H1 (cell line): ENCODE results near the gene KLRB1. TPM values are rescaled to one million over a fixed set of nuclear protein-coding genes. Genes with fewer than 3 reads are reported as not detected.

Experiments
- CTCF ChIA-PET: fragments of 300-600 bp; sonication (Branson Sonifier 250); formaldehyde crosslinking; loops from one replicate; lab custom pipeline; 2021; ENCODE audit not compliant: partially characterized antibody; lab: Charles Lee
- POLR2A ChIA-PET: fragments of 300-600 bp; sonication (Branson Sonifier 250); formaldehyde crosslinking; loops from one replicate; lab custom pipeline; 2021; ENCODE audit warnings: inconsistent platforms; ENCODE audit not compliant: partially characterized antibody; lab: Charles Lee
- DNase-seq, 2 experiments: peaks; one replicate each; pipeline versions ENCODE4 v3.0.0 to v3.0.0-alpha.2; 2010 to 2022; ENCODE audit warnings: low spot score in 2 of 2, low read depth in 1 of 2, mixed read lengths in 1 of 2
- FAIRE-seq: peaks from 2 replicates; lab custom pipeline; 2011; peaks lifted over from hg19 to GRCh38; lab: Jason Lieb, UNC
- H2AFZ ChIP-seq: 2 replicates; pipeline ENCODE4 v1.8.1; 2012; ENCODE audit warnings: low read length, inconsistent platforms
- H2AK5ac ChIP-seq: 2 replicates; pipeline ENCODE4 v1.6.1; 2013; ENCODE audit warnings: low read depth, low read length
- H2BK120ac ChIP-seq: replicated peaks from 2 replicates; pipeline ENCODE3; 2013; ENCODE audit warnings: low read depth, low read length, inconsistent platforms
- H2BK12ac ChIP-seq: 2 replicates; pipeline ENCODE4 v1.6.1; 2013; ENCODE audit warnings: low read depth, low read length
- H2BK15ac ChIP-seq: 2 replicates; pipeline ENCODE4 v1.6.1; 2013; ENCODE audit warnings: low read length
- H2BK20ac ChIP-seq: 2 replicates; pipeline ENCODE4 v1.6.1; 2013; ENCODE audit warnings: low read length
- H2BK5ac ChIP-seq: 2 replicates; pipeline ENCODE4 v1.6.1; 2013; ENCODE audit warnings: low read depth, low read length
- H3K14ac ChIP-seq: 2 replicates; pipeline ENCODE4 v1.6.1; 2013; ENCODE audit warnings: inconsistent platforms; ENCODE audit not compliant: insufficient read length
- H3K18ac ChIP-seq: 2 replicates; pipeline ENCODE4 v1.6.1; 2013; ENCODE audit warnings: low read length; ENCODE audit errors: extremely low read depth
- H3K23ac ChIP-seq: 2 replicates; pipeline ENCODE4 v1.6.1; 2013; ENCODE audit warnings: inconsistent platforms; ENCODE audit not compliant: insufficient read length
- H3K23me2 ChIP-seq: 2 replicates; pipeline ENCODE4 v1.6.1; 2013; ENCODE audit warnings: low read depth, low read length
- H3K27ac ChIP-seq: 2 replicates; pipeline ENCODE4 v1.6.1; 2011; ENCODE audit warnings: low read depth, low read length, inconsistent platforms
- H3K27me3 ChIP-seq, 4 experiments: replicated peaks in 1 of 4; 1 replicate in 1 of 4; 2 replicates in 3 of 4; pipeline versions ENCODE4 v1.6.1 to v1.8.1; 2011 to 2013; ENCODE audit warnings: low read length in 3 of 4, mild to moderate bottlenecking in 3 of 4, inconsistent platforms in 2 of 4, mixed read lengths in 2 of 4, moderate library complexity in 1 of 4; ENCODE audit not compliant: control insufficient read depth in 3 of 4, insufficient read depth in 3 of 4; ENCODE audit errors: extremely low read depth in 1 of 4
- H3K36me3 ChIP-seq, 4 experiments: 2 replicates each; pipeline versions ENCODE4 v1.6.1 to v1.8.1; 2011 to 2013; ENCODE audit warnings: mild to moderate bottlenecking in 4 of 4, low read length in 3 of 4, moderate library complexity in 2 of 4, control low read depth in 1 of 4, inconsistent platforms in 1 of 4; ENCODE audit not compliant: insufficient read depth in 4 of 4, control insufficient read depth in 2 of 4
- H3K4ac ChIP-seq: replicated peaks from 2 replicates; pipeline ENCODE3; 2013; ENCODE audit warnings: low read length, low read depth, mixed read lengths, inconsistent platforms; ENCODE audit not compliant: insufficient read length
- H3K4me1 ChIP-seq, 4 experiments: replicated peaks in 1 of 4; 1 replicate in 1 of 4; 2 replicates in 3 of 4; pipeline versions ENCODE4 v1.6.1 to v1.8.1; 2011 to 2013; ENCODE audit warnings: low read length in 3 of 4, inconsistent platforms in 2 of 4, mixed read lengths in 1 of 4; ENCODE audit not compliant: insufficient read depth in 4 of 4, control insufficient read depth in 3 of 4
- H3K4me2 ChIP-seq, 2 experiments: 2 replicates each; pipeline versions ENCODE4 v1.6.1 to v1.8.1; 2011 to 2013; ENCODE audit warnings: low read depth in 2 of 2, low read length in 2 of 2, control low read depth in 1 of 2, inconsistent platforms in 1 of 2, mild to moderate bottlenecking in 1 of 2; ENCODE audit not compliant: insufficient read depth in 1 of 2
- H3K4me3 ChIP-seq, 4 experiments: fragments of 200-600, 300-600 bp in 1 of 4; sonication (generic), shearing (Covaris generic), sonication (Bioruptor Twin) in 1 of 4; 2 replicates each; pipeline versions ENCODE4 v1.5.1 to v1.8.1; 2011 to 2016; ENCODE audit warnings: low read length in 4 of 4, low read depth in 3 of 4, control low read depth in 2 of 4, inconsistent platforms in 2 of 4, mild to moderate bottlenecking in 2 of 4, mixed read lengths in 1 of 4, moderate library complexity in 1 of 4; ENCODE audit not compliant: insufficient read depth in 2 of 4; ENCODE audit errors: extremely low read depth in 1 of 4
- H3K56ac ChIP-seq: replicated peaks from 2 replicates; pipeline ENCODE3; 2013; ENCODE audit warnings: low read depth, mild to moderate bottlenecking, mixed read lengths, low read length, inconsistent platforms; ENCODE audit not compliant: insufficient read length
- H3K79me1 ChIP-seq: 2 replicates; pipeline ENCODE4 v1.6.1; 2013; ENCODE audit warnings: low read depth, low read length, control low read depth
- H3K79me2 ChIP-seq, 2 experiments: 2 replicates each; pipeline versions ENCODE4 v1.6.1 to v1.8.1; 2012 to 2013; ENCODE audit warnings: low read length in 2 of 2, mild to moderate bottlenecking in 2 of 2, inconsistent platforms in 1 of 2; ENCODE audit not compliant: insufficient read depth in 2 of 2, control insufficient read depth in 1 of 2
- H3K9ac ChIP-seq, 4 experiments: replicated peaks in 1 of 4; 1 replicate in 1 of 4; 2 replicates in 3 of 4; pipeline versions ENCODE4 v1.6.1 to v1.8.1; 2011 to 2013; ENCODE audit warnings: low read depth in 3 of 4, low read length in 3 of 4, control low read depth in 2 of 4, mild to moderate bottlenecking in 2 of 4, moderate library complexity in 2 of 4, inconsistent platforms in 1 of 4; ENCODE audit errors: extremely low read depth in 1 of 4
- H3K9me3 ChIP-seq, 2 experiments: 2 replicates each; pipeline versions ENCODE4 v1.6.1 to v1.8.1; 2012 to 2013; ENCODE audit warnings: mild to moderate bottlenecking in 2 of 2, moderate library complexity in 2 of 2, control low read depth in 1 of 2, inconsistent platforms in 1 of 2, low read depth in 1 of 2, low read length in 1 of 2, mixed read lengths in 1 of 2; ENCODE audit not compliant: insufficient read depth in 2 of 2
- H4K20me1 ChIP-seq, 2 experiments: replicated peaks in 1 of 2; 2 replicates each; pipeline versions ENCODE3 to v1.8.1; 2011 to 2013; ENCODE audit warnings: inconsistent platforms in 2 of 2, low read length in 2 of 2, mild to moderate bottlenecking in 1 of 2; ENCODE audit not compliant: insufficient read depth in 2 of 2, control insufficient read depth in 1 of 2
- H4K5ac ChIP-seq: 2 replicates; pipeline ENCODE4 v1.6.1; 2013; ENCODE audit warnings: low read length, low read depth, mixed read lengths, inconsistent platforms; ENCODE audit not compliant: insufficient read length
- H4K8ac ChIP-seq: 2 replicates; pipeline ENCODE4 v1.8.0; 2013; ENCODE audit warnings: mild to moderate bottlenecking, moderate library complexity, low read length, inconsistent platforms; ENCODE audit not compliant: insufficient read depth; ENCODE audit errors: extremely low read depth
- H4K91ac ChIP-seq: replicated peaks from 2 replicates; pipeline ENCODE3; 2013; ENCODE audit warnings: low read length, mixed read lengths, inconsistent platforms; ENCODE audit not compliant: insufficient read length
- CBX8 ChIP-seq: fragments of 300-800, 300-1000 bp; sonication (generic); IDR thresholded peaks from 2 replicates; pipeline ENCODE4 v1.7.1; 2016; ENCODE audit warnings: low read depth, low read length, borderline replicate concordance
- EGR1 ChIP-seq: IDR thresholded peaks from 2 replicates; pipeline ENCODE4 v1.6.1; 2011; ENCODE audit warnings: low read depth, low read length, borderline replicate concordance
- GTF2F1 ChIP-seq: IDR thresholded peaks from 2 replicates; pipeline ENCODE4 v1.6.1; 2012; ENCODE audit warnings: low read depth, low read length, improper control_type of control experiment, borderline replicate concordance
- HDAC6 ChIP-seq: IDR thresholded peaks from one replicate; pipeline ENCODE4 v1.7.1; 2012; ENCODE audit warnings: low read depth, mild to moderate bottlenecking, inconsistent platforms, low read length, moderate library complexity
- MAFK ChIP-seq: IDR thresholded peaks from 2 replicates; pipeline ENCODE4 v1.6.1; 2012; ENCODE audit warnings: low read depth, mild to moderate bottlenecking, improper control_type of control experiment, low read length
- POLR2A ChIP-seq, 2 experiments: IDR thresholded peaks; 1 replicate in 1 of 2; 2 replicates in 1 of 2; pipeline ENCODE4 v1.6.1; 2011; ENCODE audit warnings: low read depth in 2 of 2, low read length in 2 of 2, mild to moderate bottlenecking in 2 of 2; ENCODE audit errors: control extremely low read depth in 1 of 2
- POU5F1 ChIP-seq: IDR thresholded peaks from 2 replicates; pipeline ENCODE4 v1.6.1; 2011; ENCODE audit warnings: low read depth, mild to moderate bottlenecking, low read length, moderate library complexity
- RNF2 ChIP-seq: fragments of 200-900, 300-1000 bp; sonication (generic); IDR thresholded peaks from 2 replicates; pipeline ENCODE4 v1.7.1; 2016; ENCODE audit warnings: borderline replicate concordance, low read depth, mild to moderate bottlenecking, antibody characterized with exemption, low read length; ENCODE audit not compliant: poor library complexity, severe bottlenecking; ENCODE audit errors: missing control alignments
- SIRT6 ChIP-seq: IDR thresholded peaks from one replicate; pipeline ENCODE4 v1.7.1; 2012; ENCODE audit warnings: low read length, inconsistent platforms
- SP1 ChIP-seq: IDR thresholded peaks from 2 replicates; pipeline ENCODE4 v1.6.1; 2011; ENCODE audit warnings: low read depth, low read length
- TAF7 ChIP-seq: optimal IDR thresholded peaks from 2 replicates; pipeline ENCODE3; 2011; ENCODE audit warnings: low read depth, mild to moderate bottlenecking, inconsistent platforms, low read length, moderate library complexity, borderline replicate concordance
- ZNF274 ChIP-seq: IDR thresholded peaks from 2 replicates; pipeline ENCODE4 v1.7.0; 2012; ENCODE audit warnings: low read length, borderline replicate concordance; ENCODE audit errors: extremely low read depth
- WGBS, 2 experiments: shearing (Covaris generic) in 1 of 2; methylation state at CpG; one replicate each; pipeline versions ENCODE4 v1.1.6 to v1.1.7; 2013 to 2015; ENCODE audit warnings: low lambda C conversion rate in 2 of 2, mixed read lengths in 2 of 2, inconsistent platforms in 1 of 2, low coverage in 1 of 2, missing lambda C conversion rate in 1 of 2; ENCODE audit not compliant: insufficient replicate concordance in 2 of 2, insufficient coverage in 1 of 2, insufficient read length in 1 of 2; ENCODE audit errors: extremely low coverage in 1 of 2, missing lambda C conversion rate in 1 of 2; 5-methylcytosine and 5-hydroxymethylcytosine counted together
- polyA plus RNA-seq, 7 experiments: library from polyadenylated mRNA; depleted of rRNA in 3 of 7; stranded (reverse) in 5 of 7; unstranded in 2 of 7; fragments of >200 nt in 5 of 7; fragments of 200-250 nt in 2 of 7; gene quantifications; 1 replicate in 5 of 7; 2 replicates in 1 of 7; 4 replicates in 1 of 7; pipeline versions ENCODE4 v1.2.1 to v1.2.3, GENCODE V29; 2011 to 2013; ENCODE audit warnings: missing spikeins in 2 of 7, mixed read lengths in 2 of 7
- total RNA-seq: library from RNA; stranded (reverse); fragmentation: NEBNext Ultra II Directional; extraction: Animal tissue kit (Norgen Biotek cat#: 25700); gene quantifications from 2 replicates; pipeline ENCODE4 v1.2.1, GENCODE V29; 2021
- TF ChIP-seq, protein P1 (sequence below): IDR thresholded peaks from 2 replicates; pipeline ENCODE4 v1.6.1; 2011; ENCODE audit warnings: low read depth, mild to moderate bottlenecking, low read length; ENCODE audit not compliant: insufficient read depth

The KLRB1 gene
- total and polyA plus RNA-seq, 2 of the 8 experiments (the other 6 are each of a cell fraction or from before 2014, with no cell fraction given), result not detected

DNA sequence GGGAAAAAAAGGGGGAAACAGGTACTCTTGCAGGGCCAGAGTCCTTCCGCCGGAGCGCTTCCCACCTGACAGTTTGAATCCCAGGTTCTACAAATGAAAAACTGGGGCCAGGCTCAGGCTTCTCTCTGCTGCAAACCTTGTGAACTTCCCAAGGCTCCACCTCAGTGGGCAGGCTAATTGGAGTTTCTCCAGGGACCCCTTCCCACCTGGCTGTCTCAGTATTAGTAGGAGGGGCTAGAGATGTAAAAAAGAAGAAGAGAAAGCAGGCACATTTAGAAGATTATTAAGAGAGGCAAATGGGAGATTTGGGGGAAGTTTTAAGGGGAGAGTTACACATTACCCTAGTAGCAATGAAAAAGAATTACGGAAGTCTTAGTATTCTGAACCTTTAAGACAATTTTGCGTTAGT lies 41.8 kb upstream of the KLRB1 start:
- Histone ChIP-seq H3K36me3 (peaks cover 2 to 8% (median 4%) of the 10 kb centered on the region in 4 experiments; a peak in 5 of 8 replicates), H3K9ac (peak overlapping the region in 1 of 4 experiments; percentile 8; a peak in 1 of 7 replicates), H4K91ac (no peak overlapping the region), H3K23me2 (peaks cover 11% of the 10 kb centered on the region; the same call in 1 of the 2 replicates), H2BK5ac (no peak overlapping the region), H2BK20ac (no peak overlapping the region), H2BK15ac (no peak overlapping the region), H3K9me3 (no peaks in the 10 kb centered on the region), H4K20me1 (no peaks in the 10 kb centered on the region), H3K79me1 (no peaks in the 10 kb centered on the region), H3K27me3 (no peaks in the 10 kb centered on the region), H2BK12ac (no peak overlapping the region), H3K4me1 (peaks cover 2 to 7% (median 5%) of the 10 kb centered on the region in 4 experiments; a peak in 3 of 7 replicates), H3K27ac (no peak overlapping the region), H3K79me2 (peaks cover 0 to 30% of the 10 kb centered on the region in 2 experiments; a peak in 3 of 4 replicates), H3K4ac (no peak overlapping the region), H3K56ac (no peak overlapping the region), H2AFZ (no peak overlapping the region), H3K23ac (no peak overlapping the region), H2AK5ac (no peak overlapping the region), H3K14ac (no peak overlapping the region), H3K4me2 (peak overlapping the region; percentile 83 to 92), H2BK120ac (no peak overlapping the region), H3K4me3 (peak overlapping the region in 1 of 4 experiments; percentile 85; a peak in 4 of 8 replicates), H4K5ac (no peak overlapping the region), H4K8ac (no peak overlapping the region; the same call in 1 of the 2 replicates), H3K18ac (no peak overlapping the region)
- POLR2A ChIA-PET, result no interaction called here
- 56% methylated on average over 5 of the region's 5 CpGs; no CpG with 5 or more reads in 1 of the 2 experiments for WGBS, 2 experiments
- FAIRE-seq (no peak), DNase-seq (no peak)
- CTCF ChIA-PET, result no interaction called here
- TF ChIP-seq SIRT6 (no peak), RNF2 (no peak), ZNF274 (no peak), CBX8 (no peak), MAFK (no peak), SP1 (no peak), POLR2A (IDR thresholded peaks at IDR 0.05; ENCODE audit: control extremely low read depth in 1 of 2, low read depth in 2 of 2, low read length in 2 of 2) (no peak), EGR1 (no peak), TAF7 (no peak), GTF2F1 (no peak), POU5F1 (no peak), HDAC6 (no peak)
- TF ChIP-seq, protein P1, sequence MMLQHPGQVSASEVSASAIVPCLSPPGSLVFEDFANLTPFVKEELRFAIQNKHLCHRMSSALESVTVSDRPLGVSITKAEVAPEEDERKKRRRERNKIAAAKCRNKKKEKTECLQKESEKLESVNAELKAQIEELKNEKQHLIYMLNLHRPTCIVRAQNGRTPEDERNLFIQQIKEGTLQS, result no peak
